Germinal center (tissue), 1 donor: Measurements from ENCODE around the gene PXT1.
A peak's percentile ranks its signal among the peaks of the same experiment; 100 is the strongest.
"Not testable (repeated sequence)": the region's sequence is repeated elsewhere in the genome, so short reads cannot be mapped to it uniquely, and the experiment has no call there.

Experiments
- DNase-seq: peaks from one replicate; pipeline ENCODE4 v3.0.0; 2012; ENCODE audit warnings: mixed read lengths, low spot score

PXT1 gene, protein sequence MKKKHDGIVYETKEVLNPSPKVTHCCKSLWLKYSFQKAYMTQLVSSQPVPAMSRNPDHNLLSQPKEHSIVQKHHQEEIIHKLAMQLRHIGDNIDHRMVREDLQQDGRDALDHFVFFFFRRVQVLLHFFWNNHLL

DNA sequence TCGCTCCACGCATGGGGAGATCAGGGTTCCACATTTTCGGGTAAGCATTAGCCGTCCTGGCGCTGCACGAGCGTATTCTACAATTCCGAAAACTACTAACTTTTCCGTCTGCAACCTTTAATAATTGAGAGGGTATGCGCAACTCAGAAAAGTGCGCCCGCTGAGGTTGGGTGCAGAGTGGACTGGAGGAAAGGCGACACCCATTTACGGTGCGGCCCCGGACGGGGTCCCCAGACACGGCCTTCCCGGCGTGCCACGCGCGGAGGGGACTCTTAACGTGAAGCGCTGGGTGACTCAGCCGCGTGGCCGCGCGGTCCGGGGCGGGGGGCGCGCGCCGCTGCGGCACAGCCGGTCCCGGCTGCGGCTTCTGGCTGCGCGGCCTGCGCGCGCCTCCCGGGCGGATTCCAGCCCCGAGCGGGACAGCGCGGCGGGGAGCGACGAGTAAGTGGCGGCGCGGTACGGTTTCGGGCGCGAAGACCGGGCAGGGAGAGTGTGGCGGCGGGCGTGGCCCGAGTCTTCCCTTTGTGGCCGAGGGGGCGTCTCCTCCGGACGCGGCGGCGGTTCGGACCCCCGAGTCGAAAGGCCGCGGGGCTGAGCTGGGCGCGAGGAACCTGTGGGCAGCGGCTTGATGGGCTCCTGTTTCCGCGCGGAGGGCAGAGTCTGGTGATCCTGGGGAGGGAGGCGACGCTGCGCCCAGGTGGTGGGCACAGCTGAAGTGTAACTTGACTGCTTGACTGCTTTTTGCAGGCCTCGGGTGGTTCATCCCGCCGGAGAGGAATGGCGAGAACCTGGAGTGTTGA lies at the start of gene PXT1, which contains the start of gene KCTD20:
Gene PXT1, minus strand, starts transcription at position 184 of the 800 bp plus-strand sequence. CDS start 16,772 bp downstream, outside the sequence.
Gene KCTD20, plus strand, starts transcription at position 330 of the 800 bp plus-strand sequence. CDS start 27,098 bp downstream, outside the sequence.
- peak; percentile 94 for DNase-seq

DNA sequence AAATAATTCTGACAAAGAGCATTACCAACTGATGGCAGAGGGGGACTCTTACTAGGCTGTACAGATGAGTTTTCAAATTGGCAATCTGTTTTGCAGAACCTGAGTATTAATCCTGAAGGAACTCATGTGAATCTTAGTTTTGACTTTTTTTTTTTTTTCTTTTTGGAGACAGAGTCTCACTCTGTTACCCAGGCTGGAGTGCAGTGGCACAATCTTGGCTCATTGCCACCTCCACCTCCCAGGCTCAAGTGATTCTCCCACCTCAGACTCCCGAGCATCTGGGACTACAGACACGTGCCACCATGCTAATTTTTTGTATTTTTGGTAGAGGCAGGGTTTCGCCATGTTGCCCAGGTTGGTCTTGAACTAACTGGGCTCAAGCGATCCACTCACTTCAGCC lies 49.4 kb upstream of the PXT1 start:
- no peak for DNase-seq

DNA sequence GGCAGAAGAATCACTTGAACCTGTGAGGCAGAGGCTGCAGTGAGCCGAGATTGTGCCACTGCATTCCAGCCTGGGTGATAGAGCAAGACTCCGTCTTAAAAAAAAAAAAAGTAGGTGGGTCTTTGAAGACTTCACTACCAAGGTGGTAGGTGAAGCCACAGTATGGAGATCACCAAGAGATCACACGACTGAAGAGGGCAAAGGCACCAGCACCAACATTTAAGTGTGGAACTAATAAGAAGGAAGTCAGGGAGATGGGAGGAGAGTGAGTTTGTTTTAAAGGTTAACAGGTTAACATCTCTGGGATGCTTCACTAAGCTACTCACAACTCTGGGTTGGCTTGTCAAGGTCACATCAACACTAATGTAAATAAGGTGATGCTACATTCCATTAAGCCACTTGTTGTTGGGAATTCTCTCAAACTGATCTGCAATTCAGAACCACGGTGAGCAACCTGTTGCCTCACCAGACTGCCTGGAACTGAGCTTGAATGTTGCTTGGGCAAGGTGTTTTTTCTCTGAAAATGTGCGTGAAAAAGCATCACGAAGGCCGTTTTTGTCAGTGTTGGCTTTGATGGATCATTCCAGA lies 48.8 kb upstream of the PXT1 start:
- no peak for DNase-seq

DNA sequence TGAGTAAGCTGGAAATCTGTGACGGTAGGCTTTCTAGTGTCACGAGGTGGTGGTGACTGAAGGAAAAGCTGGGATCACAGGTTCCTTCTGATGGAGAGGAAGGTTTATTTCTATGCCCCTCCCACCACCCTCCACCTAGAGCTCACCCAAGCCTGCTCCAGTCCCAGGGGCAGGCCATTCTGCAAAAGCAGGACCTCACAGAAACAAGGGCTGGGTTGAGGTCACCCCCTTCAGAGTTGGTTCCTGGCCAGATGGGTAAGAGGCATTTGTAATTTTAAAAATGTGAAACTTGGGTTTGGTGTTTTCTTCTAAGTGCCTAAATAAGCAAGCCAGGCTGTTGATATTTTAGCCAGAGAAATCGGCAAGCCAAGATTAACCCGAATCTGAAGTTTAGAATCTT lies 46.8 kb upstream of the PXT1 start:
- DNase-seq = no peak

DNA sequence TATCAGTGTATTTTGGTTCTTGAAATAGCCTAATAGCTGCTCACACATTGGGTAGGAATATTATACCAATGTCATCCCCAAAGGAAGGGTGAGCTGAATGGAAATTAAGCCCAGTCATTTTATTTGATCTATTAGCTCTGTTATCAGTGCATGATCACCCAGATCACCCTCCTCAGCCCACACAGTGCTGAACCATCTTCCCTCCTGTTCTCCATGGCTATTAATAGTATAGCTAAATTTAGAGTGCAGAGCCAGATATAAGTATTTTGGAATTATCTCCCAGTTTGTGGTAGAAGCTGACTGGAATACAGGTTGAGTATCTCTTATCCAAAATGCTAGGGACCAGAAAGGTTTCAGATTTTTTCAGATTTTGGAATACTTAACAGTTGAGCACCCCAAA lies 45.6 kb upstream of the PXT1 start:
- no peak for DNase-seq

DNA sequence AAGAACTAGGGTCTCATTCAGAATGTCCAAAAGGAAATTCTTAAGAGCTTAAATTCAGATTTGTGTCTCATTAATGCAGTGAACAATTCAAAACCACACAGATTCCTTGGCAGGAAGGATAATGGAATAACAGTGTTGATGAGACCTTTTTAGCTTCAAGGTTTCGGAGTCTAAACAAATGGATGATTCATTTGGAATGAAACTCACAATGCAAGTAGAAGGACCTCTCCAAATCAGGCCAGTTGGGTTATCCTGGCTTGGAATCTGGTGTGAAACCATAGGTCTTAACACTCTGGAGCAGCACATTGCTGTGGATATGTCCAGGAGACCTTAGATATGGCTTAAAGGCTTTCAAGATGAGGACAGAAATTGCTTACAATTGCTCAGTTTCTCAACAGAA lies 45.0 kb upstream of the PXT1 start:
- no peak for DNase-seq

DNA sequence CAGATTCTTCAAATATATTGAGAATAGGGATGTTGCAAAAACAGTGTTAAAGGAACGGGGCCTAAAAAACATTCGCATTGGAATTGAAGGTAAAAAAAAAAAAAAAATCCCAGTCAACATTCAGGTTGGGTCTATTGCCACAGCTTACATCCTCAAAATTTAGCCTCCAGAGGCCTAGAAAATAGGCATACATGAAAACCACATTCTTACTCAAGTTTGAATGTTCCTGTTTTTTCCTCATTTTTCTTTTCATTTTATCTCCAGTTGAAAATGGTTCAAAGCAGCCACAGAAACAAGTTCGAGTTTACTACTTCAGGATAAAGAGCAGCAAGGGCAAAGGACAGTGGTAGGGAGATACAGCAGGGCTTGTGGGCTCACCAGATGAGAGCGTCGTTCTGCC lies 42.1 kb upstream of the PXT1 start:
- no peak for DNase-seq

DNA sequence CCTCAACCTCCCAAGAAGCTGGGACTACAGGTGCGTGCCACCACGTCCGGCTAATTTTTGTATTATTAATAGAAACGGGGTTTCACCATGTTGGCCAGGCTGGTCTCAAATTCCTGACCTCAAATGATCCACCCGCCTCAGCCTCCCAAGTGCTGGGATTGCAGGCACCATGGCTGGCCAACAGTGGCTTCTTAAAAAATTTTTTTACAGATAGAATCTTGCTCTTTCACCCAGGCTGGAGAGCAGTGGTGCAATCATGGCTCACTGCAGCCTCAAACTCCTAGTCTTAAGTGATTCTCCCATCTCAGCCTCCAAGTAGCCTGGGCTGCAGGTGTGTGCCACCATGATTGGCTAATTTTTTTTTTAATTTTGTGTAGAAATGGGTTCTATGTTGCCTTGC lies 40.7 kb upstream of the PXT1 start:
- DNase-seq = not testable (repeated sequence)

DNA sequence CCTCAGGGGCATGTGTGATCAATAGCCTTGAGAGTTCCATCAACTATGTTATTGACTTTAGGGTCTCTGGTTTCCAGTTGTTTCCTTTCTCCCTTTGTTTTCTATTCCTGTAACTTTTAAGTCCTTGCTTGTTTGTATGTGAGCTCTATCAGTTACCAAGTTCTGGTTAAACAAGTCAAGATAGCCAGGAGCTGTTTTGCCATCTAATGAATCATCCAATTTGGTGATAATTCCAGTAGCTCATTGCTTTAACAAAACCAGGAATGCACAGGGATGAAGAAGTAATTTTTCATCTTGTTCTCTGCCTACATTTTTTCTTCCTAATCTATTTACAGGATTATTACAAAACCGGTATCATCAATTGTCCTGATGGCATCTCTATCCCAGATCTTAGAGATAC lies 36.6 kb upstream of the PXT1 start:
- no peak for DNase-seq

DNA sequence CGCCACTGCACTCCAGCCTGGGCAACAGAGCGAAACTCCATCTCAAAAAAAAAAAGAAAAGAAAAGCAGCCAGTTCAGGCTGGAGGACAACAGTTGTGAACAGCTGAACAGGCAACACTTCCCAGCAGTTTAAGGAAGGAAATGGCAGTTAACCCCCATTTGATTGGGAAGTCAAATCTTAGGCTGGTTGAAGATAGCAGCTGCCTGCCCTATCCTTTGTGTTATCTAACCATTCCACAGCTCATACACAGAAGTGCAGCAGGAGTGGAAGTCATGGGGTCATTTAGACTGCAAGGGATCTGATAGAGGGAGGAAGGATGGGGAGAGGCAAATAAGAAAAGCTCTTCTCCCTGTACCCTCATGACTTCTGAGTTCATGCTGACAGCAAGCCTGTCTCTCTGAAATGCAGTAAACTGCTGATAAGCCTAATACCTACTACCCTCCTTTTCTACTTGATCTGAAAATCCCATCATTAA lies 35.4 kb upstream of the PXT1 start:
- DNase-seq = no peak

DNA sequence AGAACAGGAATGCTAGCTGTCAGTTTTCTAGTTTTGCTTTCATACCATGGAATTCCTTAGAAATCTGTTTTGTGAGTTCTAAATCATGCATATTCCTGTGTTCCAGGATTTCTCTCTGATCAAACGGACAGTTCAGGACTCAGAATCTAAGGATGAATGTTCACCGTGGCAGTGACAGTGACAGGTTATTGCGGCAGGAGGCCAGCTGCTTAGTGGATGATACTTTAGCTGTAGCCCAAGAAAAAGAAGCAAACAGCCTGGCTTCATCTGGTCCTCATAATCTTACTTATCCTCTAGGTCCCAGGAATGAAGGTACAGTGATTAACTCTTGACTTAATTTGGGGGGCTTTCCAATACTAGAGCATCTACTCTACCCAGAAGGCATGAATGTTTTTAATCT lies 27.3 kb upstream of the PXT1 start:
- DNase-seq = no peak

DNA sequence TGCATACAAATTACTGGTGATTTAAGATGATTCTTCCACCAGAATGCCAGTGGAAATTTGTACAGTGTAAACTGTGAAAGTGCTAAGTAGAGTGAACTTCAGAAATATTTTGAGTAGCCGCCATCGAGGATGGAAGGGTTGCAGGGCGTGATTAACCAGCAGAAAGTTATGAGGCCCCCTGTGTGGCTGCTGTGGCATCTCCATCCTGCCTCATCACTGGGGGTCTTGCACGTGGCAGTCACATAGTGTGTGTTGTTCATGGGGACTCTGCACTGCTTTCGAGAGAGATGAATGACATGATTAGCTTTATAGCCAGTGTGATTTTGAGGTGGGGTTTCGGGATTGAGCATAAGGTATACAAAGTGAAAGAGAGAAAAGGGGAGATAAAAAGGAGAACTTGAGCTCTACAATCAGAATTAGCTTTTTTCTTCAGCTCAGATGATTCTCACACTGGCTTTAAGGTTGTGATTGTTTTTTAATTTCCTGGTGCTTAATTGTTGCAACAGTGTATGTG lies 26.6 kb upstream of the PXT1 start:
- DNase-seq = no peak

DNA sequence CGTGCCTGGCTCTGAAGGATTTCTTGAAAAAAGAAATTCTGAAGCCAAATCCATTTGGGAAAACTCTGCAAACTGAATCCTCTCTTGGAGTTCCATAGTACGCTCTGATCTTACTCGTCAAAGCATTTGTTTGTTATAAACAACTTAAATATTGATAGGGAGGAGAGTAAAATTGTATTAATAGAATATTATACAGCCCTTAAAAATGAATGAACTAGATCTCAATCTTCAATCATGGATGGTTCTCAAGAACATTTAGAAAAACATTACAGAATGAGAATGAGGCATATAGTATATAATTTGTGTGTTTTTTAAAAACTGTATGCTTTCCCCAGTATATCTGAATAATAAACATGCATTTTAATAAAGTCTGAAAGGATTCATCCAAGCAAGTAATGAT lies 25.0 kb upstream of the PXT1 start:
- no peak for DNase-seq

DNA sequence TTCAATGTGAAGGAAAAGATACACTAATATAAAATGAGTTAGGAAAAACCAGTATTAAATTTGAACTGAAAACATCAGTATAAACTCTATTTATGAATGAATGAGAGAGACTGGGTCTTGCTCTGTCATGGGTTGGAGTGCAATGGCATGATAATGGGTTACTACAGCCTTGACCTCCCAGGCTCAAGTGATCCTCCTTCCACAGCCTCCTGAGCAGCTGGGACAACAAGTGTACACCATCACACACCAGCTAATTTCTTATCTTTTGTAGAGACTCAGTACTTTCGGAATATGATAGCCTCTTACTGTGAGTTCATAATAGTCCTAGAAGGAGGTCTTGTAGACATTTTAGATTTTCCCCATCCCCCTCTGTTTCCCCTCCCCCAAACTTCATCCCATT lies 21.6 kb upstream of the PXT1 start:
- no peak for DNase-seq

DNA sequence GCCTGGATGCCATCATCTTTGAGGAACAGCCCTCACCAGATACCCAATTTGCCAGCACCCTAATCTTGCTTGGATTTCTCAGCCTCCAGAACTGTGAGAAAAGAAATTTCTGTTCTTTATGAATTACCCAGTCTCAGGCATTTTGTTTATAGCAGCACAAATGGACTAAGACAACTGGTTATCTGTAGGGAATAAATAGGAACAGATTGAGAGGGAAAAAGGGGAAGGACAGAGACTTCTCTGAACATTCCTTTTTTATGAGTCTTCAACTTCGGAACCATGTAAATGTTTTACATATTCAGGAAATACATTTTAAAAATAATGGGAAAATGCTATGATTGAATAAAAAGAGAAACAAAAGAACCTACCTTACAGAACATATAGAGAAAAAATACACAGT lies 21.0 kb upstream of the PXT1 start:
- DNase-seq = no peak

DNA sequence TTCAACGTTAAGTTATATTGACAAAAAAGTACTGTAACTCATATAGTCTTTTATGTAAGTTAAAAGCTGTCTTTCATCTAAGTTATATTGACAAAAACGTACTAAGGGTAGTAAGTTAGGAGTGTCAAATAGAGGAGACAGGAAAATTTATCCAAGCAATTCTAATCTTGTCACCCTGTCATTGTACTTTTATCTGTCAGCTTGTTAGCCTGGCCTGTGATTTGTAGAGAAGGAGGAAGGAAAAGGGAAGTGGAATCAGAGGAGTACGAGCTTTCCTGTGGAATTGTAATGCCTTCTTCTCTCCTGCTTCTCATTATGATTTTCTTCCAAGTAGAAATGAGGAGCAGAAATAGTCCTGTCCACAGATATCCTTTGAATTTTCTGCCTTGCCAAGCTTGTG lies 19.0 kb upstream of the PXT1 start:
- DNase-seq = no peak

DNA sequence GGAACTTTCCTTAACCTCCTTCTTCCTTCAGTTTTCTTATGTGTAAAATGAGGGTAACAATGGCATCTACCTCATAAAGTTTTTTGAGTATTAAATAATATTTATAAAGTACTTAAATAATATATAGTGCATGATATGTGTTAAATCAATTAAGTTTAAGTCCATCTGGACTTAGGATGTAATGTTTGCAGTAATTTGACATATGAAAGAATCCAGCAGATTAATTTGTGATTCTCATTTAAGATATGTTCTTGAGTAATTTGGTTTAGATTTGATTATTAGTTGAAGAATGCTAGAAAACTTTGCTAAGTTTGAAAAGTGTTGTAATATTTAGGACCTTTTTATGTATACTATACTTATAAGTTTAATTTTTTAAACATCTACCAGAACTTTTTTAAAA lies 18.3 kb upstream of the PXT1 start:
- no peak for DNase-seq

DNA sequence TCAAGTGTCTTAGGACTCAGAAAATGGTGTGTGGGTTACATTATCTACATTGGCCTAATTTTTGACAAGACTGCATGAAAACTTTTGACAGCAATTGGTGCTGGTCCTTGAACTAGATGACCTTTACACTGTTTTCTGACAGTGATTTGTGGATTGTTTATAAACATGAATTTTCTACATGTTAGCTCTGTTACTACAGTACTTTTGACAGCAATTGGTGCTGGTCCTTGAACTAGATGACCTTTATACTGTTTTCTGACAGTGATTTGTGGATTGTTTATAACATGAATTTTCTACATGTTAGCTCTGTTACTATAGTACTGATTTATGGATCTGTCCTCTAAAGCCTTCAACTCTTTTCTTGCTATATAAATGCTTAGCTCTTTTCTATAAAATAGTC lies 16.8 kb upstream of the PXT1 start:
- DNase-seq = no peak

DNA sequence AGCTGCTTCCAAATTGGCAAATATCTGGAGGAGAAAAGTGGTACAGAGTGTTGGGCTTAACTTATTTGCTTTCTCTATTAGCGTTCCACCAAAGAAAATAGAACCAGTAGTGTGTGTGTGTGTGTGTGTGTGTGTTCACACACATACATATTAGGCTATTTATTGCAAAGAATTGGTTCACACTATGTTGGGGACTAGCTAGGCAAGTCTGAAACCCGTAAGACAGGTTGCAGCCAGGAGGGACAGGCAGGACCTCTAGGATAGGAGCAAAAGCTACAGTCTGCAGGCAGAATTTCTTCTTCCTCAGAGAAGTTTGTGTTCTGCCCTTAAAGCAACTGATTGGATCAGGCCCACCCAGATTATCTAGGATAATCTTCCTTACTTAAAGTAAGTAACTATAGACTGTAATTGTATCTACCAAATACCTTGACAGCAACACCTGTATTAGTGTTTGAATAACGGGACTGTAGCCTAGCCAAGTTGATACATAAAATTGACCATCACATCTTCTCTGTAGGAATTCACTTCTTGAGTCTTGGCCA lies 12.9 kb upstream of the PXT1 start:
- DNase-seq = no peak

DNA sequence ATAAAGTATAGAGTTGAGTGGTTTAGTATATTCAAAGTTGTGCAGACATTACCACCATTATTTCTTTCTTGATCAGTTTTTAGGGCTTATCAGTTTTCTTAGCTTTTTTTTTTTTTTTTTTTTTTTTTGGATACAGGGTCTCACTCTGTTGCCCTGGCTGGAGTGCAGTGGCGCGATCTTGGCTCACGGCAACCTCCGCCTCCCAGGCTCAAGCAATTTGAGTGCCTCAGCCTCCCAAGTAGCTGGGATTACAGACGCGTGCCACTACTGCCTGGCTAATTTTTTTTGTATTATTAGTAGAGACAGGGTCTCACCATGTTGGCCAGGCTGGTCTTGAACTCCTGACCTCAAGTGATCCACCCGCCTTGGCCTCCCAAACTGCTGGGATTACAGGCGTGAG lies 10.2 kb upstream of the PXT1 start:
- DNase-seq = not testable (repeated sequence)

DNA sequence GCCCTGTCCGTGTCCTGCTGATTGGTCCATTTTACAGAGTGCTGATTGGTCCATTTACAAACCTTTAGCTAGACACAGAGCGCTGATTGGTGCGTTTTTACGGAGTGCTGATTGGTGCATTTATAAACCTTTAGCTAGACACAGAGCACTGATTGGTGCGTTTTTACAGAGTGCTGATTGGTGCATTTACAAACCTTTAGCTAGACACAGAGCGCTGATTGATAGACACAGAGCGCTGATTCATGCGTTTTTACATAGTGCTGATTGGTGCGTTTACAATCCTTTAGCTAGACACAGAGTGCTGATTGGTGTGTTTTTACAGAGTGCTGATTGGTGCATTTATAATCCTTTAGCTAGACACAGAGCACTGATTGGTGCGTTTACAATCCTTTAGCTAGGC lies 6.5 kb upstream of the PXT1 start:
- not testable (repeated sequence) for DNase-seq

DNA sequence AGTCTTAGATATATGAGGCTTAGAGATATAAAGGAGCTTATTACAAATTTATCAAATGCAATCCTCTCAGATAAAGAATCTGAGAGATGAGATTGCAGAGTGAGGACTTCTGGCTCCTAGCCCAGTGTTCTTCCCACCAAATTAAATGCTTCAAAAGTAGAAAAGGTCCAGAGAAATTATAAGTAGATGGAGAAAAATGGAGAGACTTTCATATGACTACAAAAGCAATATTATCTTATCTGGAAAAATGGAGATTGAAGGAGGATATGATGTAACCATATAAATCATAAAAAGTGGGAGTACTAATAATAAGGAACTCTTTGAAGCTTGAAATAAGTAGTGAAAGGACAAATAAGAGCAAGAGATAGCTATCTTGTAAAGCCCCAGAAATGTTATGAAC lies 3.0 kb upstream of the PXT1 start:
- DNase-seq = no peak

DNA sequence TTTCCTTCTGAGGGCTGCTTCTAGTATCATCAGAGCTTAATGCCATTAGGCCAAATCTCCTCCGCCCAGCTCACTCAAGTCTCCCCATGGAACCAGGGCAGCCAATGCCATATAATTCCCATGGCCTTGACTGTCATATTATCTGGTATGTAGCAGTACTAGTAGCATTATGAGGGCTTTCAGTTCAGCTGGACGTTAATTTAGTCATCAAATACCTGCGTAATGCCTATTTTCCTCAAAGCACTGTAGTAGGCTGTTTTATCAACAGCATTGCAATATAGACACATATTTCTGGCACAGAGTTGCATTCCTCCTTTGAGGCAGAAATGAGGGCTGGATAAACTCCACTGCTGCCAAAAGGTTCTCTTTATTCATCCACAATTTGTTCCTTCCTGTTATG lies 1.8 kb upstream of the PXT1 start:
- DNase-seq = no peak
